ENCODE data around the gene SHC4.
A peak's percentile ranks its signal among the peaks of the same experiment; 100 is the strongest.

GRCh38 chr15:48877630-48878595, 85.8 kb downstream of the SHC4 start, which contains the start of gene EID1:
- TF ChIP-seq ZNF416 (CRISPR knock-in tag; IDR thresholded peaks at IDR 0.05) (no peak), CTCF (IDR thresholded peaks at IDR 0.05) (no peak), ELF4 (CRISPR knock-in tag; IDR thresholded peaks at IDR 0.05; ENCODE audit: low read depth) (no peak), GRHL2 (CRISPR knock-in tag; IDR thresholded peaks at IDR 0.05; ENCODE audit: insufficient replicate concordance, severe bottlenecking) (no peak), SP1 (CRISPR knock-in tag; conservative IDR thresholded peaks at IDR 0.05) (peak; percentile 74), CBFB (CRISPR knock-in tag; IDR thresholded peaks at IDR 0.05; ENCODE audit: low read depth) (no peak), ZBTB21 (CRISPR knock-in tag; IDR thresholded peaks at IDR 0.05; ENCODE audit: borderline replicate concordance) (no peak), JUN (CRISPR knock-in tag; IDR thresholded peaks at IDR 0.05) (no peak), NR1H2 (CRISPR knock-in tag; IDR thresholded peaks at IDR 0.05) (no peak), TCF7 (CRISPR knock-in tag; IDR thresholded peaks at IDR 0.05; ENCODE audit: low read depth) (no peak), ZNF121 (CRISPR knock-in tag; IDR thresholded peaks at IDR 0.05) (peak; percentile 89), CREB1 (CRISPR knock-in tag; IDR thresholded peaks at IDR 0.05) (peak; percentile 15; the same call in 1 of the 2 replicates), ZNF317 (CRISPR knock-in tag; IDR thresholded peaks at IDR 0.05; ENCODE audit: borderline replicate concordance, low read depth) (no peak), NFYB (CRISPR knock-in tag; conservative IDR thresholded peaks at IDR 0.05; ENCODE audit: low read depth) (no peak)
